Dedifferentiated amniotic fluid mesenchymal stem cell (primary cell): Measurements from ENCODE around the gene ZNF165.
"Not testable (repeated sequence)": the region's sequence is repeated elsewhere in the genome, so short reads cannot be mapped to it uniquely, and the experiment has no call there.

ENCODE experiments used
- DNase-seq: peaks from one replicate; pipeline ENCODE4 v3.0.0-alpha.2; 2016; ENCODE audit errors: extremely low spot score

The ZNF165 gene

DNA sequence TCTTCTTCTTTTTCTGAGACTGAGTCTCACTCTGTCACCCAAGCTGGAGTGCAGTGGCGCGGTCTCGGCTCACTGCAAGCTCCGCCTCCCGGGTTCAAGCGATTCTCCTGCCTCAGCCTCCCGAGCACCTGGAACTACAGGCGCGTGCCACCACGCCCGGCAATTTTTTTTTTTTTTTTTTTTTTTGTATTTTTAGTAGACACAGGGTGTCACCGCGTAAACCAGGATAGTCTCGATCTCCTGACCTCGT lies at the start of gene ZNF165:
ZNF165 (plus strand) TSS at position 188 of the 250 bp plus-strand sequence. CDS start 4,913 bp downstream, outside the sequence.
- not testable (repeated sequence) for DNase-seq

DNA sequence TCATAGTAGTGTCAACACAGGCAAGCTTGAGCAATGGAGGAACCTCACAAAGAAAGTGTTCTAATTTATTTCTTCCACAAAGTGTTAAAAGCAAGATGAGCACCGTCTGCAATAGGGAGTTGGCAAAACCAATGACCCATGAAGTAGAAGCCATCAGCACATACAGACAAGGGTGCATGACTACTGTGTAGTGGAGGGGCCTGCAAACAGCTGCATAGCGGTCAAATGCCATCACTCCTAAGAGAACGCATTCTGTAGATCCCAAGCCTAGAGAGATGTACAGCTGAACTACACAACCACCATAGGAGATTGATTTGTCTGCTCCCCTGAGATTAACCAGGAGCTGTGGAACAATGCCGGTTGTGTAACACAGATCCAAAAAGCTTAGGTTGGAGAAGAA lies 26.8 kb upstream of the ZNF165 start:
- no peak for DNase-seq

DNA sequence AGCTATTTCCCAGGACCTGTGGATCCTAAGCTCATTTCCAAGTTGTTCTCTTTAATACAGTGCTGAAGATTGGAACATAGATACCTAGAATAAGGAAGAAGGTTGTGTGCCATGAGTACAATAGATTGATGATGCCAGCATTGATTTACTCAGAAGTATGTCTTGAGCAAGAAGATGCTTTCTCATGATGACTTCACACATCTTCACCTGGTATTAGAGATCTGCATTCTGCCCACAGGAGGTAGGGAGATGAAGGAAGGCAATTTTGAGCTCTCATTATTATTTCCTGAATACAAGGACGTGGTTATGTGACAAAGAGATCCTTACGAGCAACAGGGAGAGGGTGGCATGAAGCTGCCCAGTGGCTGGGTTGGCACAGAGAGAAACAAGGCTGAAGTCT lies 20.0 kb upstream of the ZNF165 start:
- no peak for DNase-seq

DNA sequence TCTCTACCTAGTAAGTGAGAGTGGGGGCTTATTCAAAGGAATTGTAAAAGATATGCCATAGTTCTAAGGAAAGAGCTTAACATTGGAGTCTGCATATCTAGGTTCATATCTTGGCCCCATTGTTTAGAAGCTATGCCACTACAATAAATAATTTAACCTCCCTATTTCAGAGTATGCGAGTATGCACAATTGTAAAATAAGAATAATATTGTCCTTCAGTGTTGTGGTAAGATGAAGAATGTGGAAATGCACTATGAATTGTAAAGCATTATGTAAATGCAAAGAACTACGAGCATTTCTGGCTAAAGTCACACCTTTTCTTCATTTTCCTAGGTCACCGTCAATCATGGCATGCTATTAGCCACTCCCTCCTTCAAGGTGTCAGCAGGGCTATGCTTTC lies 16.1 kb upstream of the ZNF165 start:
- no peak for DNase-seq

DNA sequence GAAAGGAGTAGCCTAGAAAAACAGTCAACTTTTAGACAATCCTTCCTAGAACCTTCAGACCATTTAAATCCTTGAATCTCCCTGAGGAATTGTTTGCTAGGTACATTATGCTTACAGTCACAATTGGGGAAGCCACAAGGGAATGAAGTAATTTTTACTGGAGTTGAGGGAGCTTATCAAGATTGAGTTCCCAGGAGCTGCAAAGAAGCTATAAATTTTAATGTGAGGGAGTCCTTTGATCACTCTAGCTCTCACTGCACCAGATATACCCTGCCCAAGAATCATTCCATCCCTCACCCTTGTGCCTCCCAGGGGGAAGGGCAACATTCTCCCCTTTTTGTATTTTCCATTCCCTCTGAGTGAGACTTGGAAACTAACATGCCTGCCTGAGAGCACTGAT lies 12.3 kb upstream of the ZNF165 start:
- no peak for DNase-seq

DNA sequence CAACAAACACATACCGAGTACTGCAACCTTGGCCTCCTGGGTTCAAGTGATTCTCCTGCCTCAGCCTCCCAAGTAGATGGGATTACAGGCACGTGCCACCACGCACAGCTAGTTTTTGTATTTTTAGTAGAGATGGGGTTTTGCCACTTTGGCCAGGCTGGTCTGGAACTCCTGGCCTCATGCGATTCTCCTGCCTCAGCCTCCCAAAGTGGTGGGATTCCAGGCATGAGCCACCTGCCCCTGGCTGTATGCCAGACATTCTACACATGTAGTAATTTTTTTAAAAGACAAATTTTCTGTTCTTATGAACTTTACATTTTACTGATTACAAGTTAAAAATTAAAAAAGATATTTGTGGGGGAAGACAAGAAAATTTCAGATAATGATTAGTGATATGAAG lies 9.4 kb upstream of the ZNF165 start:
- not testable (repeated sequence) for DNase-seq

DNA sequence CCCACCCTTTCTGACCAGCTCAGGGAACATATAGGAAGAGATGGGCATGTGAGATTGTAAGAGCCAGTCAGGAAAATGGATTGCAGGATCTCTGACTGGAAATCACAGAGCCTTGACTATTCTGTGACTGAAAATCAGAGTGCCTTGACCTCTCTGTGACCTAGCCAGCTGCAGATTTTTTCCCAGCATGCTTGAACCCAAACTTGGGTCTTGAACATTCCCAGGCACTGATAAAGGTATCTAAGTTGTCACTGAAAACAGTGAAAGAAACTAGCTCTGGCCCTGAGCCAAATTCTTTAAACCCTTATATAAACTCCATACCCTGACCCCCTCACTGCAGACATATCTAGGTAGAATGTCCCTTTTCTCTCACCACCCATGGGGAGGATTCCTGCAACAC lies 2.3 kb upstream of the ZNF165 start:
- no peak for DNase-seq

DNA sequence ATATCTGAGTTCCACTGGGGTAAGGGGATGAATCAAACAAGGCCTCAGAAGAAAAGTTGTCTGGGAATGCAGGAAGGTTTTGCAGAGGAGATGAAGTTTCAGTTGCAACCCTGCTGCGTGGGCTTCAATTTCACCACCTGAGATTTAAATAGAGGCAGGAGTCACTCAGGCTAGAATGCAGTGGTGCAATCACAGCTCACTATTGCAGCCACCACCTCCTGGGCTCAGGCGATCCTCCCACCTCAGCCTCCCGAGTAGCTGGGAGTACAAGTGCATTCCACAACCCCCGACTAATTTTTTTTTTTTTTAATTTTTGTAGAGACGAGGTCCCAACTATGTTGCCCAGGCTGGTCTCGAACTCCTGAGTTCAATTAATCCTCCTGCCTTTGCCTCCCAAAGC lies 1.5 kb upstream of the ZNF165 start:
- no peak for DNase-seq

DNA sequence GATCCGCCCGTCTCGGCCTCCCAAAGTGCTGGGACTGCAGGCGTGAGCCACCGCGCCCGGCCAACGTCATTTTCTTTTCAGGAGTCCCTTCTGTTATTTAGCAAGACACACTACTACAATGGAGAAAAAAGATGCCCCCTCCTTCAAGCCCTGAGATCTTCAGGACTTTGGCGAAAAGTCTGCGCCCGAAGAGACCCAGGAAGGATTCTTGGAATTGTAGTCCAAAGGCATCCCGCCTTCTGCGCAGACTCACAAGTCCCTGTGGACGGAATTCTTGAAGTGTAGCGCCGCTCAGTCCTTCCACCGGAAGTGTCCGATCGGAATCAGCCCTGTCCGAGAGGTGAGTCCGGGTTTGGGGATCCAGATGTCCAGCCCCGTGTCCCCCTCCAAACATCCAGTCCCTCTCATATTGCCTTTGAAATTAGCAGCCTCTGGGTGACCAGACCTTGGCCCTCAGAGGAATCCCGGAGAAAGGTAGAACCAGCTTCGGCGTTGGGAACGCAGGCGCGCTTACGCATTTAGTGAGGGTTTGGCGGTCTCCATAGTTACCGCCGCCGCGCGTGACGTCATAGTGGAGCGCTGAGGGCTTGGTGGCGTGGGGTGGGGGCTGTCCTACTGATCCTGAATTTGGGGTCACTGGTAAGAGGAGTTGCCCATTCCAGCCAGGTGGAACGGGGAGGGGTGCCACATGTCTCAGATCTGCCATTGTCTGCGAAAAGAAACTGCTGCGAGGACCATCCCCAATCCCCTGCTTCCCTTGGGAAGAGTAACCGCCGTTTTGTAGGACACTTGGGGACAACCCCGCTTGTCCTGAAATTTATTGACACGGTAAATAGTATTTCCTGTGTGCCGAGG lies 490 bp downstream of the ZNF165 start:
- DNase-seq, result peak; percentile 96

DNA sequence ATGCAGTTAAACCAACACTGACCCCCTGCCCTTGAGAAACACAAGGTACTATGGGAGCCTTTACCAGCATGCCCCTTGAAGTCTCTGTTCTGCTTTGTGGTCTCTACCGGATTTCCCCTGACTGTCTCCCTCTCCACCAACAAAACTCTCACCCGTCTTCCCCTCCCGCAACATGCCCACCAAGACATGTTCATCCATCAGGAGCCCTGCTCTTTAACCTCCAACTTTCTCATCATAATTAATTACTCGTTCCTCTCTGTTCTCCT lies 1.1 kb downstream of the ZNF165 start:
- DNase-seq, result no peak

DNA sequence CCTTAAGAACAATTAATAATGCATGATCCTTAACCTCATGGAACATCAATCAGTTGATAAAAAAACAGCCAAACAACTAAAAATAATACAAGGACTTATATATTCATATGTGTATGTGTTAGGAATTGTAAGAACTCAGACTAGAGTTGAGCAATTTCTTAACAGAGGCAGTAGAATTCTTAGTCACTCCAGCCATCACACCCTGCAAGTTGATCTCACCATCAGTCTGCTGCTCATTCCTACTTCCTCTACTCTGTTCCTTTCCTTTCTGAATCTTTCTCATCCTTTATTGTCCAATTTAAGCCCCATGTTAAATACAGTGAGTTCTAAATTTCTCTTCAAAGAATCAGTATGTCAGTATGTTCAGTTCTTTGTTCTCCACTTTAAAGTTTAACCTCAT lies 2.6 kb downstream of the ZNF165 start:
- no peak for DNase-seq

DNA sequence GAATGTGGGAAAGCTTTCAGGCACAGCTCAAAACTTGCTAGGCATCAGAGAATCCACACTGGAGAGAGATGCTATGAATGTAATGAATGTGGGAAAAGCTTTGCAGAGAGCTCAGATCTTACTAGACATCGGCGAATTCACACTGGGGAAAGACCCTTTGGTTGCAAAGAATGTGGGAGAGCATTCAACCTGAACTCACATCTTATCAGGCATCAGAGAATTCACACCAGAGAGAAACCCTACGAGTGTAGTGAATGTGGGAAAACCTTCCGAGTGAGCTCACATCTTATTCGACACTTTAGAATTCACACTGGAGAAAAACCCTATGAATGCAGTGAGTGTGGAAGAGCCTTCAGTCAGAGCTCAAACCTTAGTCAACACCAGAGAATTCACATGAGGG lies 8.7 kb downstream of the ZNF165 start:
- DNase-seq, result no peak

DNA sequence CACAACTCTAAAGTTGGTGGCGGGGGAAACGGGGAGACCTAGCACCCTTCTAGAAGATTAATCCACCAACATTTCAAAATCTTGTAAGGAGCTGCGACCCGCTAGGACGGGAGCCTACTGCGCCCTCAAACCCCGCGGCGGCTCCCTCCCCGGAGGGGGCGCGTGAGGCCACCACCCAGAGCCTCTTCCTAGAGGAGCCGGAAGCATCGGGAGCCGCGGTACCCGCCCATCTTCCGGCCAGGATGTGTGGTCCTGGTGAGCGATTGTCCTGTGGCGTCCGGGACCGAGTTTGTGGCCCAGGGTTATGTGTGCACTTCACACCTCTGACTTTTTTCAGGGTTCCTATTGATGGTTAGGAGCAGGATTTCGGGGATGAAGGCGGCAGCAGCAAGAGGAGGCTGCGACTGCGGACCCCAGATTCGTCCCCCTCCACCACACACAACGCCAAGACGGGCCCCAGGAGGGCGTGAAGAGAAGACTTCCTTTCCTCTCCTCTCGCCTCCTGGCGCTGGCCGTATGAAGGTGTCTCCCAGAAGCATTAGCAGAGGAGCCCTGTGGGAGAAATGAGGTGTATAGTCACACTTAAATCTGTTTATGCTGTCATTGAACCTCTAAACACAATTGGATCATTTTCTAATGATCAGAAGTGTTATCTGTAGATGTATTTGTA lies 10.7 kb downstream of the ZNF165 start:
- no peak for DNase-seq

DNA sequence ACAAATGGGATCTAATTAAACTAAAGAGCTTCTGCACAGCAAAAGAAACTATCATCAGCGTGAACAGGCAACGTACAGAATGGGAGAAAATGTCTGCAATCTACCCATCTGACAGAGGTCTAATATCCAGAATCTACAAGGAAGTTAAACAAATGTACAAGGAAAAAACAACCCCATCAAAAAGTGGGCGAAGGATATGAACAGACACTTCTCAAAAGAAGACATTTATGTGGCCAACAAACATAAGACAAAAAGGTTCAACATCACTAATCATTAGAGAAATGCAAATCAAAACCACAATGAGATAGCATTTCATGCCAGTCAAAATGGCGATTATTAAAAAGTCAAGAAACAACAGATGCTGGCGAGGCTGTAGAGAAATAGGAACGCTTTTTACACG lies 21.9 kb downstream of the ZNF165 start:
- not testable (repeated sequence) for DNase-seq

DNA sequence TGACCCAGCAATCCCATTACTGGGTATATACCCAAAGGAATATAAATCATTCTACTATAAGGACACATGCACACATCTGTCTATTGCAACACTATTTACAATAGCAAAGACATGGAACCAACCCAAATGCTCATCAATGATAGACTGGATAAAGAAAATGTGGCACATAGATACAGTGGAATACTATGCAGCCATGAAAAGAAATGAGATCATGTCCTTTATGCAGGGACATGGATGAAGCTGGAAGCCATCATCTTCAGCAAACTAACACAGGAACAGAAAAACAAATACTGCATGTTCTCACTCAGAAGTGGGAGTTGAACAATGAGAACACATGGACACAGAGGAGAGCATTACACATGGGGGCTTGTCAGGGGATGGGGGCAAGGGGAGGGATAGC lies 22.3 kb downstream of the ZNF165 start:
- DNase-seq, result not testable (repeated sequence)

DNA sequence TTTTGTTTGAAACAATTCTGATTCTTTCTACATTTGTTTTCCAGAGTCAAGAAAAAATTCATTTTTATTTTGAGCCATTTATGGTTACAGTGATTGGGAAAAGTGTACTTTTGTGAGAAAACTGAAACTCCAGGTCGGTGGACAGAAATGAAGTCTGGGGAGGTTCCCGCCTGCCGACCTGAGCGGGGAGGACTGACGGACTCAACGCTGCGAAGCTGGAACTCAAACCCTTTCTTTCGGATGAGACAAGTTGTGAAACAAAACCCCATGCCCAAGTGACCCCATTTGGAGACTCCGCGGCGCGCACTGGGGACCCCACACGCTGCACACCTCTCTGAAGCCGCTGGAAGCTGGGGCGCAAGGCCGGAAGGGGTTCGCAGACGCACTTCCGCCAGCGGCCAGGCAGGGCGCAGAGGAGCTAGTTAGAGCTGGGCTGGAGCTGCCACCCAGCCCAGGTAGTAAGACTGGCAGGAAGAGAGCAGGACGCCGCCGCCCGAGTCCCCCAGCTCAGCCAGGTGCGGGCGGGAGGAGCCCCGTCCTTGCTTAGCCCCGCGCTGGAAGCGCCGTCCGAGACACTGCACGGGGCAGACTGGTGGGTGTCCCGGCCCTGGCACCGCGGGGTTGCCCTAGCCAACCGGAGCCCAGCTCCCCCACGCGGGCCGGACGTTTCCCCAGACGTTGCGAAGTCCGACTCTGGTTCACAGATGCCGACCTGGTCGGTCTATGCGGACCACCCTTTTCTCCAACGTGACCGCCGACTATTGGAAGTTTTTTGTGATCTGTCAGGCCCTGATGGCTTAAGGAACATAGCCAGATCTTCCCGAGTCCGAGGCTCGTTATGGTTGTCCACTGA lies 24.2 kb downstream of the ZNF165 start:
- DNase-seq, result peak; percentile 72

DNA sequence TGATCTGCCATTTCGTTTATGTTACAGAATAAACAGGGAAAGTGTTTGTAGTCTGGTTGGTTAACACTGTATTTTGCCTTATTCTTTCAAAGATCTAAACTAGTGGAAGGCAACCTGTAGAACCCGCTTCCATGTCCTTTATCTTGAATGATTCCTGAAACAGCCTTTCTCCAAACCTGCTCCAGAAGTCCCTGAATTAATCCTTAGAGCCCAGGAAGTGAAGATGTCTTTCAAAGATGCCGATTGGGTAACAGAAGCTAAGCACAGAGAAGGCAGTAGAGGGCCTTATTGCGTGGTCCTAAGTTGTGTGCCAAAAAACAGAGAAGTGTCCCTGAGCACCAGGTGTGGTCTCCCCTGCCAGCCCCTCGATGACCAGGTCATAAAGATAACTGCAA lies 24.9 kb downstream of the ZNF165 start:
- no peak for DNase-seq

DNA sequence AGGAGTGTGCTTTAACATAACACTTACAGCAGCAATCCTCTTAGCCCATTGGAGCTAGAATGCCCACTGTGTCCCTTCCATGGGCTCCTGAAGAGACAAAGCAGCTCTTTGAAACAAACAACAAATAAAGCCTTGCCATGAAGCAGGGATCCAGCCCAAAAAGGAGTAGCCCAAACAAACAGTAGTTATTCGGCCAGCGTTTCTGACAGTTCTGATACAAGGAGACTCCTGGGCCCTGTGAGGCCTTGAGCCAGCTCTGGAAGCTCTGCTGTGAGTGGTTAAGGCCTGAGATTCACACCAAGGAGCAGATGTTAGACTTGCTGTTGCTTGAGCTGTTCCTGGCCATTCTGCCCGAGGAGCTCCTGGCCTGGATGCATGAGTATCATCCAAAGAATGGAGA lies 27.1 kb downstream of the ZNF165 start:
- no peak for DNase-seq

DNA sequence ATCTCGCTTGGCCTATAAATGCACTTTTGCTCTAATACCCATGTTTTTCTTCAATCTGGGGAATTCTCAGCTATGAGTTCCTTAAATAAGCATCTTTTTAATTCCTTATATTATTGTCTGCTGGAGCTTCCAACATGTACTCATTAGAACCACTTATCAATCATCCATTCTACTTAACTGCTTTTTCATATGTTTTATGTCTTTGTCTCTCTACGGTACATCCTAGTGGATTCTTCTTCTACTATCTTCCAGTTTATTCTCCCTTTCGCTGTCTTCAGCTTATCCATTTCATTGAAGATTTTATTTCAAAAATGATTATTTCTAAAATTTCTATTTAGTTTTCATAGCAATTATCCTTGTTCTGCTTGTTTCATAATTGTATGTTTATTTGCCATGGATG lies 31.6 kb downstream of the ZNF165 start:
- DNase-seq, result no peak

DNA sequence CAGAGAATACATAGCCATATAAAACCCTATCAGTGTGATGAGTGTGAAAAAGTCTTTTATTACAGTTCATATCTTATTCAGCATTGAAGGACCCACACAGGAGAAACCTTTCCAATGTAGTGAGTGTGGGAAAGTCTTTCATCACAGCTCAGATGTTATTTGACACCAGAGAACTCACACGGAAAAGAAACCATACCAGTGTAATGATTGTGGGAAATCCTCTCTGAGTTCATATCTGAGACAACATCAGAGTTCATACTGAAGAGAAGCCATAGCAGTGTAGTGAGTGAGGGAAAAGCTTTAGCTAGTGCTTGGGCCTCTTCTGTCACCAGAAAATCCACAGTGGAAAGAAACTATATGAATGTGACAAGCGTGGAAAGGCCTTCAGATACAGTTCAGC lies 35.4 kb downstream of the ZNF165 start:
- DNase-seq, result no peak

DNA sequence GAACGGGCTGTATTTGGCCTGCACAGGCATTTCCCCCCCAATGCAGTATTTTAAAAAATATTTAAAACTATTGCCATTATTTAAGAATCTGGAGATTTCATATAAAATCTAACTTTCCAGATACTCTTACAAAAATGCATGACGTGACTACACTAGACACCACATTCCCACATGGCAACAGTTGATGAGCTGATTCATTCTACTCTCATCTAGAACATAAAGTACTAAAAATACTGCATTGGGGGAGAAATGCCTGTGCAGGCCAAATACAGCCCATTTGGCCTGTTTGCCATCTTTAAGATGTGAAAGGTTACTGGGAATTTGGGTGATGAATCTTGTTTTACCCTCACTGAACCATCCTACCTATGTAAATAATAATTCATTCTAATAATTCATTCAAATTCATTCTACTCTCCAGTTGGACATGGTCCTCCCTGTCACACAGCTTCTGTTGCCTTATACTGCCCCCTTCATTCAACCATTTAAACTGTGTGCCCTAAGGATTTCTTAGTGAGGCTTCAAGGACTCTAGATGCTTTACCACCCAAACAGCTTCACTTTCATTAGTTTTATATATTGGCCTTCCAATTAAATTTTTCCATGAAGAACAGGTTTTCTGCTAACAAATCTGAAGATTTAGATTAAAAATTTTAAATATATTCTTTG lies 37.1 kb downstream of the ZNF165 start:
- no peak for DNase-seq

DNA sequence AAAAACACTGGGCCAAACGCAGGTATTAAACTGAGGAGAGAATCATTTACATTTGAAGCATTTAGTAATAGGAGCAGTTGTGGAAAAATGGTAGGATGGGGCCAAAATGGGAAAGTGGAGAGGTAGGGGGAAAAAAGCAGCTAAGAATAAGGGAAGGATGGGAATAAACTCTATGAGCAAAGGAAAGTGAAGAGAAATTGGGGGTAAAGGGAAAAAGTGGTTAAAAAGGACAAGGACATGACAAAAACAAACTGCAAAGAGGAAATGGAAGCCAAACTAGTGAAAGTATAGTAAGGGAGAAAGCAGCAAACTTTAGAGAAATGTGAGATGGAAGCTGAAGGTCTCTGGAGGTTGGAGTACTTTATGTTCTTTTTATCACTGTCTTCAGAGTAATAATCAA lies 37.8 kb downstream of the ZNF165 start:
- DNase-seq, result no peak

DNA sequence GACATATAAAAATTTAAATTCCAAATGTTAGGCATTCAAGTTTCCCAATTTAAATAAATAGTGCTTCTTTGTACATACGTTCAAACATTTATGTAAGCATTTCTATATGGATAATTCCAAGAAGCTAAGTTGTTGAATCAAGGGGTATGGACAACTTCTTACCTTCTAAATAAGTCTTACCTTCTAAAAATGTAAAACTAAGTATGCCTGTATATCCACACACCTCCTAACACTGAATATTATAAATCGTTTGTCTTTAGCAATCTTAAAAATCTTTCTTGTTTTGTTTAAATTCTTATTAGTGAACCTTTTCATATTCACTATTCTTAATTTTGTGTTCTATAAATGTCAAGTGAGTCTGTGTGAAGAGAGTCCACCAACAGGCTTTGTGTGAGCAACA lies 41.5 kb downstream of the ZNF165 start:
- DNase-seq, result no peak
